Liver (tissue), 9 donors: ENCODE measurements around the gene SASH1. TPM values are rescaled to one million over a fixed set of nuclear protein-coding genes. Genes with fewer than 3 reads are reported as not detected.

Source experiments
- DNase-seq: peaks from one replicate; pipeline ENCODE4 v3.0.0-alpha.2; 2017; ENCODE audit warnings: low spot score
- H3K27ac ChIP-seq, 2 donors: one replicate each; pipeline ENCODE4 v1.7.0; 2013; ENCODE audit warnings: inconsistent platforms in 2 of 2, low read length in 2 of 2, control low read depth in 1 of 2, low read depth in 1 of 2, mild to moderate bottlenecking in 1 of 2
- H3K27me3 ChIP-seq, 4 donors: one replicate each; pipeline versions ENCODE4 v1.6.1 to v1.7.0; 2013; ENCODE audit warnings: low read length in 3 of 4, inconsistent platforms in 1 of 4, mild to moderate bottlenecking in 1 of 4, moderate library complexity in 1 of 4; ENCODE audit not compliant: control insufficient read depth in 4 of 4, insufficient read depth in 4 of 4
- H3K36me3 ChIP-seq, 4 donors: one replicate each; pipeline versions ENCODE4 v1.6.1 to v1.7.0; 2013; ENCODE audit warnings: low read length in 3 of 4, mild to moderate bottlenecking in 3 of 4, low read depth in 1 of 4, moderate library complexity in 1 of 4; ENCODE audit not compliant: control insufficient read depth in 4 of 4, insufficient read depth in 3 of 4
- H3K4me1 ChIP-seq, 4 donors: one replicate each; pipeline versions ENCODE4 v1.6.1 to v1.7.0; 2013; ENCODE audit warnings: low read length in 3 of 4, mild to moderate bottlenecking in 3 of 4, moderate library complexity in 1 of 4; ENCODE audit not compliant: control insufficient read depth in 4 of 4, insufficient read depth in 4 of 4
- H3K4me3 ChIP-seq, 3 donors: one replicate each; pipeline versions ENCODE4 v1.6.1 to v1.7.0; 2013; ENCODE audit warnings: low read length in 3 of 3, control low read depth in 1 of 3, low read depth in 1 of 3, mild to moderate bottlenecking in 1 of 3
- H3K9ac ChIP-seq, 2 donors: one replicate each; pipeline ENCODE4 v1.7.0; 2013; ENCODE audit warnings: low read length in 2 of 2, mild to moderate bottlenecking in 2 of 2, moderate library complexity in 2 of 2, control low read depth in 1 of 2, low read depth in 1 of 2
- H3K9me3 ChIP-seq, 4 donors: one replicate each; pipeline versions ENCODE4 v1.6.1 to v1.7.0; 2013; ENCODE audit warnings: low read length in 3 of 4; ENCODE audit not compliant: control insufficient read depth in 4 of 4
- ATF3 ChIP-seq: IDR thresholded peaks from 2 replicates; pipeline ENCODE4 v1.6.1; 2016; ENCODE audit warnings: antibody characterized with exemption
- CTCF ChIP-seq: fragments of 150-350 bp; IDR thresholded peaks from 2 replicates; pipeline ENCODE4 v1.5.1; 2017; ENCODE audit warnings: improper control_type of control experiment, low read depth, low read length; ENCODE audit not compliant: missing input control
- EGR1 ChIP-seq, 2 donors: IDR thresholded peaks; 2 replicates each; pipeline ENCODE4 v1.6.1; 2016 to 2018; ENCODE audit warnings: antibody characterized with exemption in 2 of 2, low read depth in 2 of 2
- FOXA1 ChIP-seq: IDR thresholded peaks from 2 replicates; pipeline ENCODE4 v1.6.1; 2016; ENCODE audit warnings: antibody characterized with exemption
- FOXA2 ChIP-seq: IDR thresholded peaks from 2 replicates; pipeline ENCODE4 v1.6.1; 2016; ENCODE audit warnings: antibody characterized with exemption
- GABPA ChIP-seq, 2 donors: IDR thresholded peaks in 1 of 2; conservative IDR thresholded peaks in 1 of 2; 2 replicates each; pipeline ENCODE4 v1.6.1; 2016; ENCODE audit warnings: antibody characterized with exemption in 2 of 2, mild to moderate bottlenecking in 1 of 2, moderate library complexity in 1 of 2
- HNF4A ChIP-seq, 2 donors: conservative IDR thresholded peaks; 2 replicates each; pipeline ENCODE4 v1.6.1; 2016; ENCODE audit warnings: antibody characterized with exemption in 2 of 2, mild to moderate bottlenecking in 2 of 2
- HNF4G ChIP-seq: IDR thresholded peaks from 2 replicates; pipeline ENCODE4 v1.6.1; 2016; ENCODE audit warnings: antibody characterized with exemption
- JUND ChIP-seq, 2 donors: IDR thresholded peaks; 2 replicates each; pipeline ENCODE4 v1.6.1; 2016; ENCODE audit warnings: antibody characterized with exemption in 2 of 2
- MAX ChIP-seq: IDR thresholded peaks from 2 replicates; pipeline ENCODE4 v1.6.1; 2016; ENCODE audit warnings: antibody characterized with exemption
- NR2F2 ChIP-seq: IDR thresholded peaks from 2 replicates; pipeline ENCODE4 v1.6.1; 2016; ENCODE audit warnings: antibody characterized with exemption
- RAD21 ChIP-seq, 2 donors: IDR thresholded peaks; 2 replicates each; pipeline ENCODE4 v1.6.1; 2016; ENCODE audit warnings: antibody characterized with exemption in 2 of 2, mild to moderate bottlenecking in 2 of 2
- REST ChIP-seq: IDR thresholded peaks from 2 replicates; pipeline ENCODE4 v1.6.1; 2016; ENCODE audit warnings: antibody characterized with exemption, mild to moderate bottlenecking
- RXRA ChIP-seq, 2 donors: IDR thresholded peaks; 2 replicates each; pipeline ENCODE4 v1.6.1; 2017 to 2018; ENCODE audit warnings: antibody characterized with exemption in 2 of 2, mild to moderate bottlenecking in 1 of 2
- SP1 ChIP-seq: IDR thresholded peaks from 2 replicates; pipeline ENCODE4 v1.6.1; 2018; ENCODE audit warnings: antibody characterized with exemption, mild to moderate bottlenecking
- TAF1 ChIP-seq: conservative IDR thresholded peaks from 2 replicates; pipeline ENCODE4 v1.6.1; 2016; ENCODE audit warnings: antibody characterized with exemption, mild to moderate bottlenecking
- YY1 ChIP-seq: IDR thresholded peaks from 2 replicates; pipeline ENCODE4 v1.6.1; 2016; ENCODE audit warnings: antibody characterized with exemption, mild to moderate bottlenecking
- ZBTB33 ChIP-seq: IDR thresholded peaks from 2 replicates; pipeline ENCODE4 v1.6.1; 2016; ENCODE audit warnings: antibody characterized with exemption
- WGBS: extraction: QIAGEN DNeasy Blood & Tissue Kit; methylation state at CpG from one replicate; pipeline ENCODE4 v1.1.7; 2013; 5-methylcytosine and 5-hydroxymethylcytosine counted together
- polyA plus RNA-seq, 2 donors: library from polyadenylated mRNA; stranded (reverse) in 1 of 2; unstranded in 1 of 2; fragments of 200-250 nt in 1 of 2; fragments of >200 nt in 1 of 2; fragmentation: Nextera tagmentation in 1 of 2; extraction: Ambion mirVana in 1 of 2; gene quantifications; one replicate each; pipeline versions ENCODE4 v1.2.1 to v1.2.3, GENCODE V29; 2013 to 2015
- total RNA-seq, 2 donors: library from RNA; depleted of rRNA; stranded (reverse); fragments of >200 nt; gene quantifications; one replicate each; pipeline ENCODE4 v1.2.3, GENCODE V29; 2014
- donor health status: healthy.
- donor health status: healthy.
- donor health status: healthy.
- donor health status: healthy.
- donor health status: healthy.

SASH1 gene
- total and polyA plus RNA-seq, 4 donors: 3.5 to 16.4 (median 7.6) TPM

GRCh38 chr6:148329596-148330381 lies 12.8 kb upstream of the SASH1 start:
- no peak for DNase-seq
- H3K9ac ChIP-seq: no peak overlapping the region
- H3K4me3 ChIP-seq: no peak overlapping the region
- WGBS: 76% methylated on average over 7 of the region's 7 CpGs
- H3K27ac ChIP-seq: no peak overlapping the region
- no peaks in the 10 kb centered on the region for H3K27me3 ChIP-seq
- no peaks in the 10 kb centered on the region for H3K36me3 ChIP-seq
- TF ChIP-seq SP1: no peak
- no peak for TF ChIP-seq CTCF
- no peak for TF ChIP-seq JUND (IDR thresholded peaks at IDR 0.05)
- TF ChIP-seq RAD21 (IDR thresholded peaks at IDR 0.05): no peak
- no peak for TF ChIP-seq FOXA1
- TF ChIP-seq TAF1: no peak
- no peak for TF ChIP-seq GABPA (IDR thresholded peaks at IDR 0.05 in 1 of 2, conservative IDR thresholded peaks at IDR 0.05 in 1 of 2)
- no peak for TF ChIP-seq EGR1 (IDR thresholded peaks at IDR 0.05; ENCODE audit: low read depth in 2 of 2)
- TF ChIP-seq NR2F2: no peak
- TF ChIP-seq REST: no peak
- TF ChIP-seq FOXA2: no peak
- no peak for TF ChIP-seq ZBTB33
- no peak for TF ChIP-seq HNF4A (conservative IDR thresholded peaks at IDR 0.05)
- TF ChIP-seq RXRA (IDR thresholded peaks at IDR 0.05): no peak
- TF ChIP-seq HNF4G: no peak
- no peak for TF ChIP-seq MAX
- H3K9me3 ChIP-seq: no peaks in the 10 kb centered on the region
- no peaks in the 10 kb centered on the region for H3K4me1 ChIP-seq

- TF ChIP-seq NR2F2: no peak
- TF ChIP-seq YY1: no peak
- no peak for TF ChIP-seq TAF1
- TF ChIP-seq RXRA (IDR thresholded peaks at IDR 0.05): no peak
- no peak for TF ChIP-seq EGR1 (IDR thresholded peaks at IDR 0.05; ENCODE audit: low read depth in 2 of 2)
- no peak for TF ChIP-seq HNF4A (conservative IDR thresholded peaks at IDR 0.05)
- no peak for TF ChIP-seq ATF3
- no peak for DNase-seq
- Histone ChIP-seq H3K27ac (no peak overlapping the region), H3K4me3 (no peak overlapping the region), H3K9me3 (no peaks in the 10 kb centered on the region), H3K9ac (no peak overlapping the region), H3K36me3 (no peaks in the 10 kb centered on the region), H3K27me3 (no peaks in the 10 kb centered on the region), H3K4me1 (no peaks in the 10 kb centered on the region)
- 88% methylated on average over 1 of the region's 1 CpG for WGBS
Observed at GRCh38 chr6:148332088-148332487, 10.6 kb upstream of the SASH1 start.
